ENCODE measurements around the gene PRMT7. TPM values are rescaled to one million over a fixed set of nuclear protein-coding genes. Genes with fewer than 3 reads are reported as not detected.

Gene PRMT7
- total RNA-seq, 1 experiment from 2014 or later: 59.3 TPM

GRCh38 chr16:68283346-68283745 is 27.5 kb upstream of the PRMT7 start:
- Mint-ChIP-seq H3K36me3 (peaks cover 20% of the 10 kb centered on the region), H3K27ac (no peak overlapping the region), H3K4me1 (no peaks in the 10 kb centered on the region), H3K27me3 (ENCODE audit: low read depth) (no peaks in the 10 kb centered on the region), H3K4me3 (no peak overlapping the region), H3K9me3 (no peaks in the 10 kb centered on the region)
- ChIA-PET POLR2A (no interaction called here), CTCF (interaction anchor here (1.4 to 3.3 kb wide), 3 partner anchors 19 to 227 kb away, joined by 3 to 13 read pairs (median 4); partner anchors contain the start of gene SLC7A6)
- no peak for DNase-seq (ENCODE audit: low spot score)
- ATAC-seq: no peak
- no peak for TF ChIP-seq GABPB1 (CRISPR knock-in tag; IDR thresholded peaks at IDR 0.05)
- TF ChIP-seq NFYB (CRISPR knock-in tag; conservative IDR thresholded peaks at IDR 0.05; ENCODE audit: low read depth): no peak
- TF ChIP-seq ZNF281 (CRISPR knock-in tag; IDR thresholded peaks at IDR 0.05): no peak
- no peak for TF ChIP-seq PRRX2 (CRISPR knock-in tag; IDR thresholded peaks at IDR 0.05)

GRCh38 chr16:68283801-68284598 is 26.8 kb upstream of the PRMT7 start:
- DNase-seq (ENCODE audit: low spot score) (no peak), ATAC-seq (no peak)
- Mint-ChIP-seq H3K9me3 (no peaks in the 10 kb centered on the region), H3K4me1 (no peaks in the 10 kb centered on the region), H3K4me3 (no peak overlapping the region), H3K27ac (no peak overlapping the region), H3K36me3 (peaks cover 20% of the 10 kb centered on the region), H3K27me3 (ENCODE audit: low read depth) (no peaks in the 10 kb centered on the region)
- ChIA-PET CTCF (interaction anchor here (0.6 to 3.3 kb wide), 4 partner anchors 20 to 226 kb away, joined by 3 to 13 read pairs (median 4); partner anchors contain the start of gene SLC7A6), POLR2A (interaction anchor here (0.9 kb wide), 1 partner anchor 20 kb away, joined by 3 read pairs; no protein-coding TSS in a partner anchor)
- no peak for TF ChIP-seq ZNF281 (CRISPR knock-in tag; IDR thresholded peaks at IDR 0.05)
- TF ChIP-seq STAT6 (CRISPR knock-in tag; conservative IDR thresholded peaks at IDR 0.05; ENCODE audit: low read depth): no peak
- TF ChIP-seq NFATC4 (CRISPR knock-in tag; IDR thresholded peaks at IDR 0.05): no peak
- TF ChIP-seq FOXK1 (CRISPR knock-in tag; IDR thresholded peaks at IDR 0.05): no peak
- no peak for TF ChIP-seq NFYB (CRISPR knock-in tag; conservative IDR thresholded peaks at IDR 0.05; ENCODE audit: low read depth)
- TF ChIP-seq PREB (CRISPR knock-in tag; IDR thresholded peaks at IDR 0.05; ENCODE audit: borderline replicate concordance): no peak
- TF ChIP-seq NFE2L1 (CRISPR knock-in tag; IDR thresholded peaks at IDR 0.05): no peak
- TF ChIP-seq OVOL2 (CRISPR knock-in tag; IDR thresholded peaks at IDR 0.05; ENCODE audit: borderline replicate concordance): no peak
- TF ChIP-seq ZNF425 (CRISPR knock-in tag; conservative IDR thresholded peaks at IDR 0.05): no peak
- no peak for TF ChIP-seq GRHL2 (CRISPR knock-in tag; IDR thresholded peaks at IDR 0.05; ENCODE audit: insufficient replicate concordance, severe bottlenecking)
- no peak for TF ChIP-seq CTCF (IDR thresholded peaks at IDR 0.05)
- no peak for TF ChIP-seq ZNF532 (CRISPR knock-in tag; IDR thresholded peaks at IDR 0.05; ENCODE audit: borderline replicate concordance)
